MM.1S (cell line): Measurements from ENCODE around the gene USP10.

Source experiments
- DNase-seq: peaks from one replicate; pipeline ENCODE4 v3.0.0-alpha.2; 2015
- H2AFZ ChIP-seq: fragments of 300-600 bp; sonication (generic); 2 replicates; pipeline ENCODE4 v1.6.0; 2016; ENCODE audit warnings: antibody characterized with exemption, low read length
- H3F3A ChIP-seq: fragments of 300-600 bp; sonication (generic); 2 replicates; pipeline ENCODE4 v1.6.1; 2016; ENCODE audit warnings: mild to moderate bottlenecking, antibody characterized with exemption, low read length, moderate library complexity, mixed read lengths; ENCODE audit not compliant: insufficient read depth
- H3K27ac ChIP-seq: fragments of 300-600 bp; sonication (generic); 2 replicates; pipeline ENCODE4 v1.5.1; 2016; ENCODE audit warnings: mild to moderate bottlenecking, low read length
- H3K27me3 ChIP-seq: fragments of 300-600 bp; sonication (generic); replicated peaks from 2 replicates; pipeline ENCODE4 v1.6.0; 2016; ENCODE audit warnings: low read length; ENCODE audit not compliant: insufficient read depth
- H3K36me3 ChIP-seq: fragments of 300-600 bp; sonication (generic); replicated peaks from 2 replicates; pipeline ENCODE4 v1.6.1; 2016; ENCODE audit warnings: mild to moderate bottlenecking, low read length, mixed read lengths; ENCODE audit not compliant: insufficient read depth
- H3K4me1 ChIP-seq: fragments of 300-600 bp; sonication (generic); 2 replicates; pipeline ENCODE4 v1.6.1; 2016; ENCODE audit warnings: low read length, mixed read lengths
- H3K4me2 ChIP-seq: fragments of 300-600 bp; sonication (generic); 2 replicates; pipeline ENCODE4 v1.6.0; 2016; ENCODE audit warnings: low read depth, low read length
- H3K4me3 ChIP-seq: fragments of 300-600 bp; sonication (generic); 2 replicates; pipeline ENCODE4 v1.5.1; 2016; ENCODE audit warnings: low read length, mixed read lengths
- H3K79me2 ChIP-seq: fragments of 300-600 bp; sonication (generic); 2 replicates; pipeline ENCODE4 v1.6.1; 2016; ENCODE audit warnings: mixed run types, low read length, mixed read lengths
- H3K9ac ChIP-seq: fragments of 300-600 bp; sonication (generic); 2 replicates; pipeline ENCODE4 v1.6.1; 2016; ENCODE audit warnings: low read length, mixed read lengths
- H3K9me2 ChIP-seq: fragments of 300-600 bp; sonication (generic); replicated peaks from 2 replicates; pipeline ENCODE4 v1.6.1; 2016; ENCODE audit warnings: mild to moderate bottlenecking, low read length, mixed read lengths; ENCODE audit not compliant: insufficient read depth
- H3K9me3 ChIP-seq: fragments of 300-600 bp; sonication (generic); replicated peaks from 2 replicates; pipeline ENCODE4 v1.6.1; 2016; ENCODE audit warnings: mild to moderate bottlenecking, low read length, mixed read lengths; ENCODE audit not compliant: insufficient read depth
- H4K20me1 ChIP-seq: fragments of 300-600 bp; sonication (generic); 2 replicates; pipeline ENCODE4 v1.6.1; 2016; ENCODE audit warnings: mild to moderate bottlenecking, low read length, moderate library complexity, mixed read lengths; ENCODE audit not compliant: insufficient read depth
- CTCF ChIP-seq: fragments of 300-600 bp; sonication (generic); IDR thresholded peaks from 2 replicates; pipeline ENCODE4 v1.5.1; 2016; ENCODE audit warnings: antibody characterized with exemption, low read length, mixed read lengths
- EZH2 ChIP-seq: fragments of 300-600 bp; sonication (generic); optimal IDR thresholded peaks from 2 replicates; pipeline ENCODE3; 2017; ENCODE audit warnings: low read depth, mild to moderate bottlenecking, antibody characterized with exemption, low read length, mixed read lengths
- EZH2phosphoT487 ChIP-seq: fragments of 300-600 bp; sonication (generic); IDR thresholded peaks from 2 replicates; pipeline ENCODE4 v1.6.1; 2018; ENCODE audit warnings: antibody characterized with exemption, low read length

The USP10 gene

DNA sequence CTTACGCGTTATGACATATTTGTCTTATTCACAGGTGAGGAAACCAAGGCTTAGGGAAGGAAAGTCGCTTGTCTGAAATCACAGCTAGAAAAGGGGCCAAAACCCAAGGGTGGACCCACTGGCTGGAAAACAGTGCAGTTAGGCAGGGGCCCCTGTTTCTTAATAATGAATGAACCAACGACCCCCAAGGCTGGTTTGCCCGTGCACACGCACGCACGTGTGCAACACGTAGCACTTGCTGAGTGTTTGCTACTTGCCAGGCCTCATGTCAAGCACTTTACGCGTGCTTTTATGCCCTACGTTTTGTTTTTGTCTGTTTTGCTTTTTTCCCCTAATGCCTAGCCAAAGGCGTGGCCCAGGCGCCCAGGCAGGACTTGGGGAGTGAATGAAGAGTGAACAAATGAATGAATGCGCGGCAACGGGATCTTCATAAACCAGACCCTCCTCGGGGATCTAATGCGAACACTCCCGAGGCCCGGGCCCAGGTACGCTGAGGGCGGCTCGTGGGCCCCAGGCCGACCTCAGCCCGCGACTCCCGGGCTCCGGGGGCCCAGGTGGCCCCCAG is 571 bp upstream of the USP10 start:
- Histone ChIP-seq H3K79me2 (peaks cover 38% of the 10 kb centered on the region), H3K9me3 (no peaks in the 10 kb centered on the region), H3F3A (no peaks in the 10 kb centered on the region), H4K20me1 (0 out of 2 replicates have a peak, but pooled peaks cover 8% of the 10 kb centered on the region), H3K27me3 (no peaks in the 10 kb centered on the region), H2AFZ (peak overlapping the region; percentile 65), H3K4me1 (0 out of 2 replicates have a peak, but pooled peaks cover 2% of the 10 kb centered on the region), H3K9me2 (no peaks in the 10 kb centered on the region), H3K36me3 (no peaks in the 10 kb centered on the region), H3K4me3 (peak overlapping the region; percentile 60), H3K27ac (no peak overlapping the region), H3K9ac (peak overlapping the region; percentile 25; the same call in 1 of the 2 replicates), H3K4me2 (peak overlapping the region; percentile 76)
- no peak for TF ChIP-seq EZH2
- TF ChIP-seq EZH2phosphoT487 = no peak
- no peak for TF ChIP-seq CTCF
- DNase-seq = no peak

DNA sequence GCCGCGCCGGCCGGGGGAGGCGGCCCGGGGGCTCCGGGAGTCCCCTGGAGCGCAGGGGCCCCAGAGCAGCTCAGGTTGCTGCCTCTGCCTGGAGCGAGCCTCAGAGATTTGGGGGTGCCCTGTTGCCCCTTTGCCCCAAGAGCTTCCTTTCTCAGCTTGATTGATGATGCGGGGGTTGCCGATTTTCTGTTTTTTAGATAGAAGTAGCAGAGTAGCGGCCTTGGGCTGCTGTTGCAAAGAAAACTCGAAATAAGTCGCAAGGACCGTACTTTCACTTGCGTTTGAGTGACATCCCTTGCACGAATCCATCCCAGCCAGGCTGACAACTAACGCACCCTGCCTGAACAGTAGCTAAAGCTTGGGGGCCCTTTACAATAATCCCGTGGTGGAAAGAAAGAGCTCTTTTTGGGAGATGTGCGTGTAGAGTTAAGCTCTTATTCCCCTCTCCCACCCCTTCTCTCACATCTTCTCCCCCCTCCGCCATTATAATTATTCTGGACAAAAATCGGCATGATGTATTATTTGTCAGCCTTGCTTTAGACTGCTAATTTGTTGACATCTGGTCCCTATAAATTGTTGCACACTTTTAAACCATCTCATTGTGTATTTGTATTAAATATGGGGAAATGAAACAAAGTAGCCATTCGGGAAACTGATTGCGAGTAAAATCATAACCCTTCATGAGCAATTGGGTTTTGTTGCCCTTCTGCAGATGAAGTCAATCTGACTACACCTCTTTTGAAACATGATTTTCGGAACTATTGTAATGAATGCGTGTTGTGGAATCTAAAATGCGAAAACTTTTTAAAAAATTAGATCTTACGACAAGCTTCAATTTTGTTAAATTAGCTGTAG is 873 bp downstream of the USP10 start:
- Histone ChIP-seq H3F3A (no peaks in the 10 kb centered on the region), H3K9me3 (no peaks in the 10 kb centered on the region), H4K20me1 (peaks cover 15% of the 10 kb centered on the region; the same call in 1 of the 2 replicates), H3K4me2 (peak overlapping the region; percentile 69), H3K36me3 (no peaks in the 10 kb centered on the region), H3K9ac (peak overlapping the region; percentile 68), H2AFZ (no peak overlapping the region), H3K4me1 (0 out of 2 replicates have a peak, but pooled peaks cover 2% of the 10 kb centered on the region), H3K79me2 (peaks cover 51% of the 10 kb centered on the region), H3K4me3 (peak overlapping the region; percentile 74), H3K27ac (peak overlapping the region; percentile 31; the same call in 1 of the 2 replicates), H3K9me2 (no peaks in the 10 kb centered on the region), H3K27me3 (no peaks in the 10 kb centered on the region)
- peak; percentile 46 for DNase-seq
- TF ChIP-seq EZH2 = no peak
- TF ChIP-seq EZH2phosphoT487 = no peak
- no peak for TF ChIP-seq CTCF

GRCh38 chr16:84703681-84704080 is 3.9 kb downstream of the USP10 start:
- Histone ChIP-seq H3K36me3 (no peaks in the 10 kb centered on the region), H2AFZ (no peak overlapping the region), H3K4me3 (no peak overlapping the region), H3K4me2 (no peak overlapping the region), H3K27ac (no peak overlapping the region), H3K9me2 (no peaks in the 10 kb centered on the region), H4K20me1 (peaks cover 15% of the 10 kb centered on the region; the same call in 1 of the 2 replicates), H3K79me2 (peaks cover 79% of the 10 kb centered on the region), H3F3A (no peaks in the 10 kb centered on the region), H3K9ac (no peak overlapping the region), H3K27me3 (no peaks in the 10 kb centered on the region), H3K4me1 (0 out of 2 replicates have a peak, but pooled peaks cover 2% of the 10 kb centered on the region), H3K9me3 (no peaks in the 10 kb centered on the region)
- no peak for TF ChIP-seq EZH2
- TF ChIP-seq CTCF = no peak
- no peak for TF ChIP-seq EZH2phosphoT487
- no peak for DNase-seq
